Immature natural killer cell (primary cell): ENCODE data around the gene ZEB1. TPM values are rescaled to one million over a fixed set of nuclear protein-coding genes. Genes with fewer than 3 reads are reported as not detected.
"Not testable (repeated sequence)": the region's sequence is repeated elsewhere in the genome, so short reads cannot be mapped to it uniquely, and the experiment has no call there.

Experiments used
- DNase-seq, 3 donors: peaks; one replicate each; pipeline ENCODE4 v3.0.0; 2022; ENCODE audit warnings: mixed read lengths in 1 of 3
- H3K27ac Mint-ChIP-seq, 6 donors: one replicate each; pipeline ENCODE4 v1.8.0; 2020; ENCODE audit warnings: mixed read lengths in 6 of 6, mild to moderate bottlenecking in 5 of 6, inconsistent platforms in 4 of 6, moderate library complexity in 3 of 6
- H3K27me3 Mint-ChIP-seq, 3 donors: one replicate each; pipeline ENCODE4 v1.8.0; 2020 to 2021; ENCODE audit warnings: low read depth in 3 of 3, mild to moderate bottlenecking in 3 of 3, mixed read lengths in 3 of 3, moderate library complexity in 3 of 3, inconsistent platforms in 1 of 3
- H3K36me3 Mint-ChIP-seq, 3 donors: one replicate each; pipeline ENCODE4 v1.8.0; 2020; ENCODE audit warnings: mixed read lengths in 3 of 3, inconsistent platforms in 2 of 3, mild to moderate bottlenecking in 2 of 3
- H3K4me1 Mint-ChIP-seq, 2 donors: one replicate each; pipeline ENCODE4 v1.8.0; 2020; ENCODE audit warnings: inconsistent platforms in 2 of 2, mild to moderate bottlenecking in 2 of 2, mixed read lengths in 2 of 2, moderate library complexity in 1 of 2
- H3K4me3 Mint-ChIP-seq, 5 donors: one replicate each; pipeline ENCODE4 v1.8.0; 2020; ENCODE audit warnings: mild to moderate bottlenecking in 5 of 5, mixed read lengths in 5 of 5, inconsistent platforms in 3 of 5, moderate library complexity in 3 of 5
- H3K9me3 Mint-ChIP-seq, 6 donors: one replicate each; pipeline ENCODE4 v1.8.0; 2020; ENCODE audit warnings: mild to moderate bottlenecking in 6 of 6, mixed read lengths in 6 of 6, inconsistent platforms in 4 of 6, moderate library complexity in 3 of 6
- polyA plus RNA-seq, 3 donors: library from polyadenylated mRNA; unstranded; fragments of 300-500 nt; fragmentation: Illumina TruSeq; gene quantifications; one replicate each; pipeline ENCODE4 v1.2.3, GENCODE V29; 2021

The ZEB1 gene
- polyA plus RNA-seq, 3 donors from 2014 or later, result 8.4 to 17.5 (median 14.6) TPM

GRCh38 chr10:31340343-31340742 is 21.3 kb downstream of the ZEB1 start:
- Mint-ChIP-seq H3K27me3 (peaks cover 0 to 2% (median 0%) of the 10 kb centered on the region in 3 donors), H3K4me3 (no peak overlapping the region), H3K4me1 (peaks cover 4 to 10% of the 10 kb centered on the region in 2 donors), H3K27ac (no peak overlapping the region), H3K9me3 (no peaks in the 10 kb centered on the region), H3K36me3 (no peaks in the 10 kb centered on the region)
- no peak for DNase-seq

GRCh38 chr10:31341552-31341951 is 22.5 kb downstream of the ZEB1 start:
- no peak for DNase-seq
- Mint-ChIP-seq H3K27ac (no peak overlapping the region), H3K4me3 (no peak overlapping the region), H3K4me1 (peaks cover 4 to 10% of the 10 kb centered on the region in 2 donors), H3K27me3 (no peaks in the 10 kb centered on the region), H3K9me3 (no peaks in the 10 kb centered on the region), H3K36me3 (no peaks in the 10 kb centered on the region)

GRCh38 chr10:31343009-31343408 is 24.0 kb downstream of the ZEB1 start:
- no peaks in the 10 kb centered on the region for H3K27me3 Mint-ChIP-seq
- no peak for DNase-seq
- peak overlapping the region in 1 of 6 donors; percentile 5 for H3K27ac Mint-ChIP-seq
- peaks cover 11 to 24% of the 10 kb centered on the region in 2 donors for H3K4me1 Mint-ChIP-seq
- H3K4me3 Mint-ChIP-seq, result no peak overlapping the region
- H3K36me3 Mint-ChIP-seq, result no peaks in the 10 kb centered on the region
- H3K9me3 Mint-ChIP-seq, result no peaks in the 10 kb centered on the region

- peaks cover 11 to 27% of the 10 kb centered on the region in 2 donors for H3K4me1 Mint-ChIP-seq
- H3K27ac Mint-ChIP-seq, result no peak overlapping the region
- H3K27me3 Mint-ChIP-seq, result no peaks in the 10 kb centered on the region
Observed at GRCh38 chr10:31343551-31343950, 24.5 kb downstream of the ZEB1 start.

GRCh38 chr10:31345886-31346285 is 26.9 kb downstream of the ZEB1 start:
- Mint-ChIP-seq H3K9me3 (no peaks in the 10 kb centered on the region), H3K27ac (no peak overlapping the region), H3K4me1 (peaks cover 18 to 37% of the 10 kb centered on the region in 2 donors), H3K27me3 (no peaks in the 10 kb centered on the region), H3K4me3 (no peak overlapping the region), H3K36me3 (no peaks in the 10 kb centered on the region)
- DNase-seq, result no peak

More at GRCh38 chr10:31343551-31343950, 24.5 kb downstream of the ZEB1 start:
- no peak for DNase-seq
- H3K4me3 Mint-ChIP-seq, result no peak overlapping the region
- no peaks in the 10 kb centered on the region for H3K36me3 Mint-ChIP-seq
- H3K9me3 Mint-ChIP-seq, result no peaks in the 10 kb centered on the region

GRCh38 chr10:31346953-31347352 is 27.9 kb downstream of the ZEB1 start:
- no peak overlapping the region for H3K4me3 Mint-ChIP-seq
- peaks cover 18 to 37% of the 10 kb centered on the region in 2 donors for H3K4me1 Mint-ChIP-seq
- no peaks in the 10 kb centered on the region for H3K9me3 Mint-ChIP-seq
- no peaks in the 10 kb centered on the region for H3K27me3 Mint-ChIP-seq
- H3K27ac Mint-ChIP-seq, result no peak overlapping the region
- no peak for DNase-seq
- H3K36me3 Mint-ChIP-seq, result no peaks in the 10 kb centered on the region

GRCh38 chr10:31347705-31348104 is 28.7 kb downstream of the ZEB1 start:
- Mint-ChIP-seq H3K27me3 (no peaks in the 10 kb centered on the region), H3K27ac (no peak overlapping the region), H3K4me3 (peak overlapping the region in 1 of 5 donors; percentile 19), H3K9me3 (no peaks in the 10 kb centered on the region), H3K4me1 (peaks cover 22 to 43% of the 10 kb centered on the region in 2 donors), H3K36me3 (no peaks in the 10 kb centered on the region)
- no peak for DNase-seq

- Mint-ChIP-seq H3K27me3 (peaks cover 0 to 2% (median 0%) of the 10 kb centered on the region in 3 donors), H3K9me3 (no peaks in the 10 kb centered on the region), H3K4me1 (peaks cover 21 to 48% of the 10 kb centered on the region in 2 donors), H3K4me3 (no peak overlapping the region), H3K27ac (no peak overlapping the region), H3K36me3 (no peaks in the 10 kb centered on the region)
- no peak for DNase-seq
Observed at GRCh38 chr10:31350891-31351290, 31.9 kb downstream of the ZEB1 start.

- H3K36me3 Mint-ChIP-seq, result no peaks in the 10 kb centered on the region
- H3K9me3 Mint-ChIP-seq, result no peaks in the 10 kb centered on the region
- peaks cover 0 to 2% (median 0%) of the 10 kb centered on the region in 3 donors for H3K27me3 Mint-ChIP-seq
- peaks cover 17 to 37% of the 10 kb centered on the region in 2 donors for H3K4me1 Mint-ChIP-seq
- peak overlapping the region in 1 of 6 donors; percentile 1 for H3K27ac Mint-ChIP-seq
- no peak overlapping the region for H3K4me3 Mint-ChIP-seq
- DNase-seq, result no peak
Observed at GRCh38 chr10:31352436-31353226, 33.6 kb downstream of the ZEB1 start.

GRCh38 chr10:31353574-31353973 is 34.6 kb downstream of the ZEB1 start:
- Mint-ChIP-seq H3K27me3 (peaks cover 0 to 2% (median 2%) of the 10 kb centered on the region in 3 donors), H3K9me3 (no peaks in the 10 kb centered on the region), H3K36me3 (no peaks in the 10 kb centered on the region), H3K4me1 (peaks cover 14 to 30% of the 10 kb centered on the region in 2 donors), H3K27ac (no peak overlapping the region), H3K4me3 (no peak overlapping the region)
- peak in 1 of 3 donors; percentile 2 for DNase-seq

GRCh38 chr10:31358688-31359330 is 39.8 kb downstream of the ZEB1 start:
- Mint-ChIP-seq H3K27me3 (peaks cover 0 to 3% (median 2%) of the 10 kb centered on the region in 3 donors), H3K36me3 (peaks cover 3 to 4% (median 4%) of the 10 kb centered on the region in 3 donors), H3K27ac (no peak overlapping the region), H3K4me3 (no peak overlapping the region), H3K9me3 (peaks cover 0 to 2% (median 0%) of the 10 kb centered on the region in 6 donors), H3K4me1 (peaks cover 2 to 10% of the 10 kb centered on the region in 2 donors)
- DNase-seq, result no peak

- peaks cover 0 to 3% (median 2%) of the 10 kb centered on the region in 3 donors for H3K27me3 Mint-ChIP-seq
- H3K36me3 Mint-ChIP-seq, result peaks cover 3 to 7% (median 4%) of the 10 kb centered on the region in 3 donors
- H3K9me3 Mint-ChIP-seq, result peaks cover 0 to 2% (median 0%) of the 10 kb centered on the region in 6 donors
- no peak overlapping the region for H3K27ac Mint-ChIP-seq
- peaks cover 2 to 6% of the 10 kb centered on the region in 2 donors for H3K4me1 Mint-ChIP-seq
- no peak for DNase-seq
- H3K4me3 Mint-ChIP-seq, result no peak overlapping the region
Observed at GRCh38 chr10:31359979-31360378, 41.0 kb downstream of the ZEB1 start.

GRCh38 chr10:31361475-31361874 is 42.5 kb downstream of the ZEB1 start:
- H3K9me3 Mint-ChIP-seq, H3K27me3 Mint-ChIP-seq, H3K27ac Mint-ChIP-seq, H3K4me3 Mint-ChIP-seq, DNase-seq, H3K36me3 Mint-ChIP-seq, H3K4me1 Mint-ChIP-seq: not testable (repeated sequence)

- Mint-ChIP-seq H3K9me3 (peaks cover 0 to 2% (median 0%) of the 10 kb centered on the region in 6 donors), H3K27me3 (peaks cover 0 to 4% (median 0%) of the 10 kb centered on the region in 3 donors), H3K36me3 (peaks cover 3 to 7% (median 4%) of the 10 kb centered on the region in 3 donors), H3K27ac (no peak overlapping the region), H3K4me1 (peaks cover 2 to 7% of the 10 kb centered on the region in 2 donors), H3K4me3 (no peak overlapping the region)
- no peak for DNase-seq
Observed at GRCh38 chr10:31362023-31362641, 43.1 kb downstream of the ZEB1 start.
